Adipocyte (in vitro differentiated cells): ENCODE data around the gene C17orf100.
"Not testable (repeated sequence)": the region's sequence is repeated elsewhere in the genome, so short reads cannot be mapped to it uniquely, and the experiment has no call there.

Source experiments
- DNase-seq: peaks from one replicate; pipeline ENCODE4 v3.0.0-alpha.2; 2015; ENCODE audit warnings: low read depth
- H3K27me3 ChIP-seq: replicated peaks from 2 replicates; pipeline ENCODE4 v1.7.0; 2013; ENCODE audit warnings: mild to moderate bottlenecking, low read length, moderate library complexity; ENCODE audit not compliant: control insufficient read depth, insufficient read depth
- H3K36me3 ChIP-seq: 2 replicates; pipeline ENCODE4 v1.7.0; 2013; ENCODE audit warnings: low read length, mild to moderate bottlenecking, moderate library complexity; ENCODE audit not compliant: control insufficient read depth, insufficient read depth, severe bottlenecking
- H3K4me1 ChIP-seq: 2 replicates; pipeline ENCODE4 v1.7.0; 2013; ENCODE audit warnings: mild to moderate bottlenecking, low read length, moderate library complexity; ENCODE audit not compliant: control insufficient read depth, insufficient read depth
- H3K4me3 ChIP-seq: 2 replicates; pipeline ENCODE4 v1.7.0; 2013; ENCODE audit warnings: mild to moderate bottlenecking, low read length, moderate library complexity
- H3K9ac ChIP-seq: 2 replicates; pipeline ENCODE4 v1.7.0; 2013; ENCODE audit warnings: mild to moderate bottlenecking, low read length, moderate library complexity
- H3K9me3 ChIP-seq: 2 replicates; pipeline ENCODE4 v1.7.0; 2013; ENCODE audit warnings: mild to moderate bottlenecking, low read length, moderate library complexity; ENCODE audit not compliant: control insufficient read depth

C17orf100 gene

GRCh38 chr17:6641247-6641863 is 10.2 kb upstream of the C17orf100 start:
- H3K36me3 ChIP-seq: peaks cover 38% of the 10 kb centered on the region
- no peaks in the 10 kb centered on the region for H3K9me3 ChIP-seq
- DNase-seq: no peak
- peaks cover 33% of the 10 kb centered on the region for H3K4me1 ChIP-seq
- H3K27me3 ChIP-seq: no peaks in the 10 kb centered on the region
- H3K4me3 ChIP-seq: peak overlapping the region; percentile 86
- H3K9ac ChIP-seq: peak overlapping the region; percentile 90

- Histone ChIP-seq H3K9ac (no peak overlapping the region), H3K36me3 (peaks cover 44% of the 10 kb centered on the region), H3K4me1 (peaks cover 33% of the 10 kb centered on the region), H3K27me3 (no peaks in the 10 kb centered on the region), H3K9me3 (no peaks in the 10 kb centered on the region), H3K4me3 (peak overlapping the region; percentile 86)
- DNase-seq: peak; percentile 11
Measured at GRCh38 chr17:6642592-6642991, 9.0 kb upstream of the C17orf100 start.

GRCh38 chr17:6643451-6644125 is 8.0 kb upstream of the C17orf100 start:
- Histone ChIP-seq H3K9me3 (no peaks in the 10 kb centered on the region), H3K36me3 (peaks cover 53% of the 10 kb centered on the region), H3K9ac (no peak overlapping the region)

GRCh38 chr17:6648181-6648580 is 3.4 kb upstream of the C17orf100 start:
- Histone ChIP-seq H3K9ac (no peak overlapping the region), H3K36me3 (peaks cover 57% of the 10 kb centered on the region), H3K9me3 (no peaks in the 10 kb centered on the region), H3K27me3 (peaks cover under 1% of the 10 kb centered on the region), H3K4me1 (peaks cover 33% of the 10 kb centered on the region), H3K4me3 (no peak overlapping the region)
- DNase-seq: peak; percentile 18

More at GRCh38 chr17:6643451-6644125, 8.0 kb upstream of the C17orf100 start:
- no peak for DNase-seq
- Histone ChIP-seq H3K4me1 (peaks cover 31% of the 10 kb centered on the region), H3K4me3 (no peak overlapping the region), H3K27me3 (no peaks in the 10 kb centered on the region)

GRCh38 chr17:6651919-6652452 is 424 bp downstream of the C17orf100 start:
- Histone ChIP-seq H3K4me3 (peak overlapping the region; percentile 98), H3K4me1 (peaks cover 28% of the 10 kb centered on the region), H3K9me3 (no peaks in the 10 kb centered on the region), H3K36me3 (peaks cover 27% of the 10 kb centered on the region), H3K9ac (peak overlapping the region; percentile 96), H3K27me3 (peaks cover 24% of the 10 kb centered on the region)
- DNase-seq: peak; percentile 33

GRCh38 chr17:6654841-6655731 is 3.5 kb downstream of the C17orf100 start:
- Histone ChIP-seq H3K4me1 (peaks cover 20% of the 10 kb centered on the region), H3K4me3 (no peak overlapping the region), H3K9me3 (no peaks in the 10 kb centered on the region), H3K27me3 (peaks cover 38% of the 10 kb centered on the region), H3K36me3 (no peaks in the 10 kb centered on the region), H3K9ac (no peak overlapping the region)
- peak; percentile 42 for DNase-seq

- Histone ChIP-seq H3K27me3 (peaks cover 38% of the 10 kb centered on the region), H3K4me1 (peaks cover 15% of the 10 kb centered on the region)
- DNase-seq: peak; percentile 16
- H3K9me3 ChIP-seq, H3K36me3 ChIP-seq, H3K9ac ChIP-seq, H3K4me3 ChIP-seq: not testable (repeated sequence)
Measured at GRCh38 chr17:6655732-6656361, 4.3 kb downstream of the C17orf100 start.

GRCh38 chr17:6656797-6657632 is 5.5 kb downstream of the C17orf100 start:
- peaks cover 10% of the 10 kb centered on the region for H3K4me1 ChIP-seq
- H3K9ac ChIP-seq, H3K36me3 ChIP-seq, DNase-seq, H3K4me3 ChIP-seq, H3K9me3 ChIP-seq: not testable (repeated sequence)
- peaks cover 44% of the 10 kb centered on the region for H3K27me3 ChIP-seq

- peaks cover 3% of the 10 kb centered on the region for H3K4me1 ChIP-seq
- H3K4me3 ChIP-seq: no peak overlapping the region
- no peak overlapping the region for H3K9ac ChIP-seq
- peaks cover 52% of the 10 kb centered on the region for H3K27me3 ChIP-seq
- H3K36me3 ChIP-seq: no peaks in the 10 kb centered on the region
- no peaks in the 10 kb centered on the region for H3K9me3 ChIP-seq
- DNase-seq: no peak
Measured at GRCh38 chr17:6657633-6658287, 6.2 kb downstream of the C17orf100 start.

- H3K9ac ChIP-seq, H3K9me3 ChIP-seq, H3K4me1 ChIP-seq, H3K4me3 ChIP-seq, DNase-seq, H3K36me3 ChIP-seq: not testable (repeated sequence)
- peaks cover 50% of the 10 kb centered on the region for H3K27me3 ChIP-seq
Measured at GRCh38 chr17:6658411-6658810, 6.8 kb downstream of the C17orf100 start.
